Smooth muscle cell (in vitro differentiated cells): ENCODE measurements around the gene FAM184B. TPM values are rescaled to one million over a fixed set of nuclear protein-coding genes. Genes with fewer than 3 reads are reported as not detected.

Source experiments
- DNase-seq: peaks from one replicate; lab custom pipeline; 2025; ENCODE audit not compliant: unreplicated experiment; lab: John Stamatoyannopoulos, UW
- H2AFZ ChIP-seq: fragments of 200-600 bp; sonication (generic); 2 replicates; pipeline ENCODE4 v1.6.0; 2016; ENCODE audit warnings: antibody characterized with exemption, low read depth, mild to moderate bottlenecking
- H3F3A ChIP-seq: fragments of 200-600 bp; sonication (generic); 2 replicates; pipeline ENCODE4 v1.6.0; 2017; ENCODE audit warnings: antibody characterized with exemption, low read depth
- H3K27ac ChIP-seq: fragments of 200-600 bp; sonication (generic); 2 replicates; pipeline ENCODE4 v1.5.1; 2016; ENCODE audit warnings: low read depth, mild to moderate bottlenecking
- H3K27me3 ChIP-seq: fragments of 200-600 bp; sonication (generic); 2 replicates; pipeline ENCODE4 v1.6.1; 2016; ENCODE audit warnings: low read depth, mild to moderate bottlenecking
- H3K36me3 ChIP-seq: fragments of 200-600 bp; sonication (generic); 2 replicates; pipeline ENCODE4 v1.5.1; 2016; ENCODE audit warnings: low read depth
- H3K4me1 ChIP-seq: fragments of 200-600 bp; sonication (generic); 2 replicates; pipeline ENCODE4 v1.5.1; 2016; ENCODE audit warnings: low read depth
- H3K4me2 ChIP-seq: fragments of 200-600 bp; sonication (generic); 2 replicates; pipeline ENCODE4 v1.6.0; 2016; ENCODE audit warnings: mild to moderate bottlenecking
- H3K4me3 ChIP-seq: fragments of 200-600 bp; sonication (generic); 2 replicates; pipeline ENCODE4 v1.5.1; 2016; ENCODE audit warnings: mild to moderate bottlenecking
- H3K79me2 ChIP-seq: fragments of 200-600 bp; sonication (generic); 2 replicates; pipeline ENCODE4 v1.6.0; 2016; ENCODE audit warnings: low read depth, mild to moderate bottlenecking
- H3K9ac ChIP-seq: fragments of 200-600 bp; sonication (generic); 2 replicates; pipeline ENCODE4 v1.6.0; 2016; ENCODE audit warnings: low read depth
- H3K9me3 ChIP-seq: fragments of 200-600 bp; sonication (generic); replicated peaks from 2 replicates; pipeline ENCODE4 v1.5.1; 2016; ENCODE audit warnings: low read depth
- H4K20me1 ChIP-seq: fragments of 200-600 bp; sonication (generic); 2 replicates; pipeline ENCODE4 v1.6.0; 2016; ENCODE audit warnings: low read depth
- WGBS: methylation state at CpG from one replicate; pipeline ENCODE4 v1.1.7; 2016; ENCODE audit warnings: low lambda C conversion rate; 5-methylcytosine and 5-hydroxymethylcytosine counted together
- polyA plus RNA-seq: library from polyadenylated mRNA; unstranded; fragments of >200 nt; fragmentation: Nextera tagmentation; extraction: Ambion mirVana; gene quantifications from 2 replicates; pipeline ENCODE4 v1.2.1, GENCODE V29; 2016
- total RNA-seq: library from RNA; depleted of rRNA; stranded (reverse); fragments of >200 nt; gene quantifications from 2 replicates; pipeline ENCODE4 v1.2.3, GENCODE V29; 2014
- TF ChIP-seq, protein P1 (sequence below): fragments of 200-600 bp; sonication (generic); IDR thresholded peaks from 2 replicates; pipeline ENCODE4 v1.5.1; 2017; ENCODE audit warnings: borderline replicate concordance, mild to moderate bottlenecking, antibody characterized with exemption; ENCODE audit not compliant: insufficient read depth, poor library complexity, severe bottlenecking

Gene FAM184B
- total and polyA plus RNA-seq, 2 experiments from 2014 or later: not detected

DNA sequence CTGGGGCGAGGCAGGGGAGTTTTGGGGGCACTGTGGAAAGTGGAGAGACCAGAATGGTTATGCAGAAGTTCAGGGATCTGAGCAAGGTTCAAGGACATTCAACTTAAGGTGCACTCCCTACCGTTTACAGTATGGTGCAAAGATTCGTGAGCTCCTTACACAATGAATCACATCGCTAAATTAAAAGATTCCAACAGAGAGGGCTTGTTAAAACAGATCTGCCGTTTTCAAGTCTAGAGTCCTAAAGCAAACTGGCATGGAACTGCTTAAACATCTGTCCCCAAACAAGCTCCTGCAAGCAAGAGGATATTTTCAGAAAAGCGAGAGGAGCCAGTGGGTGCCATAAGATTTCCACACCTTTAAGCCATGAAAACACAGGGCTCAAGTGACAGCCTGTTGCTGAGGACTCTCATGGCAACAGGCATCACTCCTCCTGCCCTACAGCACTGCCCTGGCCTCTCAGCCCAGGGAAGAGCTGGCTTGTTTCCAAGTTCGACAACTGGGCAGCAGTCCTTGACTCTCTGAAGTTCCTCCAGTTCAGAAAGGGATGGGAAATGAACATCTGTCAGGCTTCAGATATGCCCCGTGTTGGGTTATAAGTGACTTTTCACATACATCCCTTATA is 10.0 kb downstream of the FAM184B start:
- no peaks in the 10 kb centered on the region for H3K79me2 ChIP-seq
- no peak overlapping the region for H3K9ac ChIP-seq
- no peak for DNase-seq
- no peaks in the 10 kb centered on the region for H3K36me3 ChIP-seq
- H3K27me3 ChIP-seq: no peaks in the 10 kb centered on the region
- H4K20me1 ChIP-seq: no peaks in the 10 kb centered on the region
- H3K9me3 ChIP-seq: no peaks in the 10 kb centered on the region
- no peak overlapping the region for H2AFZ ChIP-seq
- no peaks in the 10 kb centered on the region for H3K4me1 ChIP-seq
- H3K4me2 ChIP-seq: no peak overlapping the region
- no peak overlapping the region for H3K4me3 ChIP-seq
- no peak overlapping the region for H3K27ac ChIP-seq
- TF ChIP-seq, protein P1, sequence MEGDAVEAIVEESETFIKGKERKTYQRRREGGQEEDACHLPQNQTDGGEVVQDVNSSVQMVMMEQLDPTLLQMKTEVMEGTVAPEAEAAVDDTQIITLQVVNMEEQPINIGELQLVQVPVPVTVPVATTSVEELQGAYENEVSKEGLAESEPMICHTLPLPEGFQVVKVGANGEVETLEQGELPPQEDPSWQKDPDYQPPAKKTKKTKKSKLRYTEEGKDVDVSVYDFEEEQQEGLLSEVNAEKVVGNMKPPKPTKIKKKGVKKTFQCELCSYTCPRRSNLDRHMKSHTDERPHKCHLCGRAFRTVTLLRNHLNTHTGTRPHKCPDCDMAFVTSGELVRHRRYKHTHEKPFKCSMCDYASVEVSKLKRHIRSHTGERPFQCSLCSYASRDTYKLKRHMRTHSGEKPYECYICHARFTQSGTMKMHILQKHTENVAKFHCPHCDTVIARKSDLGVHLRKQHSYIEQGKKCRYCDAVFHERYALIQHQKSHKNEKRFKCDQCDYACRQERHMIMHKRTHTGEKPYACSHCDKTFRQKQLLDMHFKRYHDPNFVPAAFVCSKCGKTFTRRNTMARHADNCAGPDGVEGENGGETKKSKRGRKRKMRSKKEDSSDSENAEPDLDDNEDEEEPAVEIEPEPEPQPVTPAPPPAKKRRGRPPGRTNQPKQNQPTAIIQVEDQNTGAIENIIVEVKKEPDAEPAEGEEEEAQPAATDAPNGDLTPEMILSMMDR: no peak
- WGBS: 82% methylated on average over 8 of the region's 8 CpGs
- no peaks in the 10 kb centered on the region for H3F3A ChIP-seq

DNA sequence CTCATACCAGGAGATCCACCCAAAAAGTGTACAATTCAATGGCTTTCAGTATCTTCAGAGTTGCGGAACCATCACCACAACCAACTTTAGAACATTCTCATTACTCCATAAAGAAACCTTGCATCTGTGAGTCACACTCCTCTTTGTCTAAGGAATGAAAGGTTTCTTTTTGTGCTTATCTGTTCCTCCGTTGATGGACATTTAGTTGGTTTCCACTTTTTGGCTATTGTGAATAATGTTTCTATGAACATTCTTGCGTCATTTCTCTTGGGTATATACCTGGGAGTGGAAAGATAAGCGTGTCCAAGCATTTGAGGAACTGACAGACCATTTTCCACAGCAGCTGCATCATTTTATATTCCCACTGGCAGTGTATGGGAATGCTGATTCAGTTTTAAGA is 10.6 kb downstream of the FAM184B start:
- no peaks in the 10 kb centered on the region for H3F3A ChIP-seq
- H3K4me2 ChIP-seq: no peak overlapping the region
- no peak overlapping the region for H3K27ac ChIP-seq
- H3K4me3 ChIP-seq: no peak overlapping the region
- no peaks in the 10 kb centered on the region for H3K27me3 ChIP-seq
- H3K36me3 ChIP-seq: no peaks in the 10 kb centered on the region
- TF ChIP-seq, protein P1: no peak
- no peak overlapping the region for H2AFZ ChIP-seq
- no peaks in the 10 kb centered on the region for H3K79me2 ChIP-seq
- 80% methylated on average over 4 of the region's 4 CpGs for WGBS
- no peaks in the 10 kb centered on the region for H4K20me1 ChIP-seq
- DNase-seq: no peak
- no peak overlapping the region for H3K9ac ChIP-seq
- no peaks in the 10 kb centered on the region for H3K4me1 ChIP-seq
- H3K9me3 ChIP-seq: no peaks in the 10 kb centered on the region

DNA sequence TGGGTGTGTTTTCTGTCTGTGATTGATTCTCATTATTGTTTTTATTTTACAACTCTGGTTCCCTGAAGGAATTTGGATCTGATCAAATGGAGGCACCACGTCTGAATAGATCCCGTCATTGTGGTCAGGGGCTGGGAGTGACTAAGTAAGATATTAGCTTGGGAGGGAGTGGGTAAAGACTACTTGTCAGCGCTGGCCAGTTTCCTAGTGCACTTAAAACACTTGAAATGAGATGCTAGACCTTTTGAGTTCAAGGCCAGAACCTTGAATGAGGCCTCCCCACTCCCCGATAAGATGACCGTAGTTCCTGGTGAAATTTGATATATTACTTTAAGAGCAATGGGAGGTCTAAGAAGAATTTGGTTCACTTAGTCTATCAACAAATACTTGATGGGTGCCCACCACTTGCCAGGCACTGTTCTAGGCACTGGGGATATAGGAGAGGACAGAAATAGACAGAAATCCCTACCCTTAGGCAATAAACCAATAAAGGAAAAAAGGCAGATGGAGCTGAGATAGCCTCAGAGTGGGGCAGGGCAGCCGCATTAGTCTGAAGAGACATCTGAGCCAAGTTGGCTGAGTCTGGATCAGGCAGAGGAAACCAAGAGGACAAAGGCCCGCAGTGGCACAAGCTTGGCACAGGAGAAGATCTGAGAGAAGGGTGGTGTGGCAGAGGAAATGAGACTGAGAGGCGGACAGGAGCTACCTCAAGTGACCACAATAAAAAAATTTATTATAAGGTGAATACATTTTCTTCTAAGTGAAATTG is 11.8 kb downstream of the FAM184B start:
- DNase-seq: no peak
- H4K20me1 ChIP-seq: no peaks in the 10 kb centered on the region
- H3F3A ChIP-seq: no peaks in the 10 kb centered on the region
- no peaks in the 10 kb centered on the region for H3K79me2 ChIP-seq
- no peaks in the 10 kb centered on the region for H3K9me3 ChIP-seq
- H3K9ac ChIP-seq: no peak overlapping the region
- 70% methylated on average over 8 of the region's 8 CpGs for WGBS
- H3K27ac ChIP-seq: no peak overlapping the region
- H3K27me3 ChIP-seq: no peaks in the 10 kb centered on the region
- no peaks in the 10 kb centered on the region for H3K36me3 ChIP-seq
- no peak overlapping the region for H2AFZ ChIP-seq
- H3K4me1 ChIP-seq: no peaks in the 10 kb centered on the region
- TF ChIP-seq, protein P1: no peak
- no peak overlapping the region for H3K4me2 ChIP-seq
- H3K4me3 ChIP-seq: no peak overlapping the region
